GM12878 (cell line): Measurements from ENCODE around the gene VPS8. TPM values are rescaled to one million over a fixed set of nuclear protein-coding genes. Genes with fewer than 3 reads are reported as not detected.

Source experiments
- ATAC-seq: fragments of 200-7000 bp; cut with Tn5 transposase; 3 replicates; pipeline ENCODE4 v1.9.1; 2020; ENCODE audit warnings: mild to moderate bottlenecking, moderate library complexity
- BruUV-seq: library from RNA; stranded (reverse); fragments of 400-500 nt; replicated peaks from 2 replicates; lab custom pipeline; 2021; lab: Mats Ljungman, UMichigan
- CTCF ChIA-PET: fragments of 300-600 bp; sonication (Branson Sonifier 250); formaldehyde crosslinking; extraction: SDS; loops from one replicate; lab custom pipeline; 2021; ENCODE audit warnings: inconsistent platforms; lab: Yijun Ruan, JAX
- POLR2A ChIA-PET: fragments of 350-600 bp; formaldehyde crosslinking; extraction: SDS; loops from one replicate; lab custom pipeline; 2021; ENCODE audit warnings: inconsistent platforms; lab: Charles Lee
- RAD21 ChIA-PET: fragments of 300-600 bp; sonication (Branson Sonifier 250); formaldehyde crosslinking; loops from one replicate; lab custom pipeline; 2023; ENCODE audit warnings: antibody characterized with exemption; ENCODE audit not compliant: unreplicated experiment; lab: Charles Lee
- SMC1A ChIA-PET: fragments of 300-600 bp; sonication (Branson Sonifier 250); formaldehyde crosslinking; loops from one replicate; lab custom pipeline; 2023; ENCODE audit not compliant: unreplicated experiment, uncharacterized antibody; lab: Charles Lee
- DNase-seq: peaks from one replicate; pipeline ENCODE4 v3.0.0-alpha.2; 2011; ENCODE audit warnings: low read depth, low spot score
- FAIRE-seq: peaks from 3 replicates; lab custom pipeline; 2011; peaks lifted over from hg19 to GRCh38; lab: Jason Lieb, UNC
- H2AFZ ChIP-seq: 2 replicates; pipeline ENCODE4 v1.6.0; 2011; ENCODE audit warnings: low read depth, low read length, control low read depth; ENCODE audit not compliant: control insufficient read depth
- H3K27ac ChIP-seq: 2 replicates; pipeline ENCODE4 v1.5.1; 2011; ENCODE audit warnings: control low read depth; ENCODE audit not compliant: control insufficient read depth, insufficient read depth
- H3K27me3 ChIP-seq, 2 experiments: replicated peaks in 1 of 2; 2 replicates each; pipeline versions ENCODE4 v1.6.0 to v1.6.1; 2011; ENCODE audit warnings: low read length in 1 of 2; ENCODE audit not compliant: control insufficient read depth in 2 of 2, insufficient read depth in 2 of 2
- H3K36me3 ChIP-seq, 2 experiments: 2 replicates each; pipeline ENCODE4 v1.5.1; 2011; ENCODE audit warnings: low read length in 1 of 2; ENCODE audit not compliant: control insufficient read depth in 2 of 2, insufficient read depth in 2 of 2
- H3K4me1 ChIP-seq: 2 replicates; pipeline ENCODE4 v1.6.1; 2011; ENCODE audit warnings: mild to moderate bottlenecking, low read length, moderate library complexity, mixed read lengths; ENCODE audit not compliant: control insufficient read depth, insufficient read depth
- H3K4me2 ChIP-seq: 2 replicates; pipeline ENCODE4 v1.6.0; 2011; ENCODE audit warnings: control low read depth; ENCODE audit not compliant: control insufficient read depth, insufficient read depth
- H3K4me3 ChIP-seq: fragments of 200-600 bp; sonication (generic); 2 replicates; pipeline ENCODE4 v1.5.1; 2016
- H3K79me2 ChIP-seq: 2 replicates; pipeline ENCODE4 v1.6.0; 2011; ENCODE audit warnings: low read length; ENCODE audit not compliant: control insufficient read depth, insufficient read depth
- H3K9ac ChIP-seq: 2 replicates; pipeline ENCODE4 v1.8.0; 2011; ENCODE audit warnings: low read length, control low read depth, mixed read lengths; ENCODE audit not compliant: control insufficient read depth, insufficient read depth
- H3K9me3 ChIP-seq: replicated peaks from 3 replicates; pipeline ENCODE4 v1.5.1; 2011; ENCODE audit warnings: mild to moderate bottlenecking, low read length; ENCODE audit not compliant: control insufficient read depth, insufficient read depth
- H4K20me1 ChIP-seq: 2 replicates; pipeline ENCODE4 v1.6.0; 2011; ENCODE audit not compliant: control insufficient read depth, insufficient read depth
- EGR1 ChIP-seq, 2 experiments: IDR thresholded peaks; 1 replicate in 1 of 2; 2 replicates in 1 of 2; pipeline ENCODE4 v1.6.1; 2011 to 2012; ENCODE audit warnings: low read depth in 2 of 2, low read length in 2 of 2, borderline replicate concordance in 1 of 2, mild to moderate bottlenecking in 1 of 2, moderate library complexity in 1 of 2
- ETV6 ChIP-seq, 2 experiments: fragments of 450-650 bp in 1 of 2; IDR thresholded peaks in 1 of 2; conservative IDR thresholded peaks in 1 of 2; 2 replicates each; pipeline ENCODE4 v1.6.1; 2014; ENCODE audit warnings: antibody characterized with exemption in 1 of 2, borderline replicate concordance in 1 of 2, low read depth in 1 of 2, mild to moderate bottlenecking in 1 of 2, moderate library complexity in 1 of 2
- IKZF2 ChIP-seq, 2 experiments: fragments of 450-650 bp; IDR thresholded peaks; 2 replicates each; pipeline ENCODE4 v1.6.1; 2017; ENCODE audit warnings: mild to moderate bottlenecking in 2 of 2, moderate library complexity in 2 of 2
- MEF2B ChIP-seq: fragments of 450-650 bp; IDR thresholded peaks from 2 replicates; pipeline ENCODE4 v1.6.1; 2018; ENCODE audit warnings: mild to moderate bottlenecking, moderate library complexity; ENCODE audit not compliant: partially characterized antibody, poor library complexity, severe bottlenecking
- SPI1 ChIP-seq: IDR thresholded peaks from 2 replicates; pipeline ENCODE4 v1.6.1; 2011; ENCODE audit warnings: low read depth, mild to moderate bottlenecking, low read length, moderate library complexity, borderline replicate concordance; ENCODE audit not compliant: insufficient read depth
- WGBS: methylation state at CpG from one replicate; pipeline ENCODE4 v1.1.6; 2016; ENCODE audit warnings: low lambda C conversion rate; ENCODE audit not compliant: insufficient replicate concordance, insufficient coverage; ENCODE audit errors: missing lambda C conversion rate; 5-methylcytosine and 5-hydroxymethylcytosine counted together
- in situ Hi-C: fragments of 300-500 bp; cut with MboI; formaldehyde crosslinking; loops from 9 replicates; pipeline ENCODE4 v1.14.3; 2018; ENCODE audit warnings: mixed read lengths
- intact Hi-C: fragments of 100-400 bp; cut with micrococcal nuclease; formaldehyde crosslinking; loops from one replicate; pipeline ENCODE4 v1.14.2; 2022; ENCODE audit not compliant: unreplicated experiment
- polyA plus RNA-seq, 11 experiments: library from polyadenylated mRNA; depleted of rRNA in 4 of 11; unstranded in 6 of 11; stranded (reverse) in 5 of 11; fragments of >200 nt; fragmentation: Nextera tagmentation in 4 of 11; fragmentation: Illumina TruSeq in 1 of 11; extraction: Ambion mirVana in 4 of 11; extraction: Trizol in 1 of 11; gene quantifications; 1 replicate in 1 of 11; 2 replicates in 10 of 11; pipeline versions ENCODE4 v1.2.1 to v1.2.3, GENCODE V29; 2011 to 2016; ENCODE audit warnings: inconsistent platforms in 2 of 11, missing spikeins in 2 of 11, low read depth in 1 of 11
- total RNA-seq, 4 experiments: library from RNA; depleted of rRNA in 3 of 4; stranded (reverse); fragments of >200 nt in 3 of 4; fragmentation: Illumina TruSeq in 1 of 4; extraction: Trizol in 1 of 4; gene quantifications; 2 replicates each; pipeline versions ENCODE4 v1.2.1 to v1.2.3, GENCODE V29; 2013 to 2021
- TF ChIP-seq, protein P1 (sequence below): fragments of 150-350 bp; IDR thresholded peaks from 2 replicates; pipeline ENCODE4 v1.6.1; 2016; ENCODE audit warnings: low read depth, low read length

The VPS8 gene
- total and polyA plus RNA-seq, 10 of the 15 experiments (the other 5 are each of a cell fraction or from before 2014, with no cell fraction given), result 8.9 to 34.7 (median 20.9) TPM

DNA sequence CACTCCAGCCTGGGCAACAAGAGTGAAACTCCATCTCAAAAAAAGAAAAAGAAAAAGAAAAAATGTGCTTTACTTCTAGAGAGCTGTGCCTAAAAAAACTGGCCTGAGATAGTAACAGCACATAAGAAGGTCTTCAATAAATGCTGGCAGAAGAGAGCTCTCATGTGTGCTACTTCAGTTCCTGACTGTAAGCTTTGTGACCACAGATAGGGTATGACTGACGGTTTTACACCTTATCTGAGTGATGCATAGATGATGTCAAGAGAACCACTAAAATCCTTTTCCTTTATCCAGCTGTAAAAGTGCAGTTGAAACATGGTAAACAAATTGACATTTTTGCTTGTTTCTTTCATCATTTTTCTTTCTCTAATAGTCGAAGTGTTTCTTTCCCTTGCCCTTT lies 213.0 kb downstream of the VPS8 start (continued):
- TF ChIP-seq, protein P1, sequence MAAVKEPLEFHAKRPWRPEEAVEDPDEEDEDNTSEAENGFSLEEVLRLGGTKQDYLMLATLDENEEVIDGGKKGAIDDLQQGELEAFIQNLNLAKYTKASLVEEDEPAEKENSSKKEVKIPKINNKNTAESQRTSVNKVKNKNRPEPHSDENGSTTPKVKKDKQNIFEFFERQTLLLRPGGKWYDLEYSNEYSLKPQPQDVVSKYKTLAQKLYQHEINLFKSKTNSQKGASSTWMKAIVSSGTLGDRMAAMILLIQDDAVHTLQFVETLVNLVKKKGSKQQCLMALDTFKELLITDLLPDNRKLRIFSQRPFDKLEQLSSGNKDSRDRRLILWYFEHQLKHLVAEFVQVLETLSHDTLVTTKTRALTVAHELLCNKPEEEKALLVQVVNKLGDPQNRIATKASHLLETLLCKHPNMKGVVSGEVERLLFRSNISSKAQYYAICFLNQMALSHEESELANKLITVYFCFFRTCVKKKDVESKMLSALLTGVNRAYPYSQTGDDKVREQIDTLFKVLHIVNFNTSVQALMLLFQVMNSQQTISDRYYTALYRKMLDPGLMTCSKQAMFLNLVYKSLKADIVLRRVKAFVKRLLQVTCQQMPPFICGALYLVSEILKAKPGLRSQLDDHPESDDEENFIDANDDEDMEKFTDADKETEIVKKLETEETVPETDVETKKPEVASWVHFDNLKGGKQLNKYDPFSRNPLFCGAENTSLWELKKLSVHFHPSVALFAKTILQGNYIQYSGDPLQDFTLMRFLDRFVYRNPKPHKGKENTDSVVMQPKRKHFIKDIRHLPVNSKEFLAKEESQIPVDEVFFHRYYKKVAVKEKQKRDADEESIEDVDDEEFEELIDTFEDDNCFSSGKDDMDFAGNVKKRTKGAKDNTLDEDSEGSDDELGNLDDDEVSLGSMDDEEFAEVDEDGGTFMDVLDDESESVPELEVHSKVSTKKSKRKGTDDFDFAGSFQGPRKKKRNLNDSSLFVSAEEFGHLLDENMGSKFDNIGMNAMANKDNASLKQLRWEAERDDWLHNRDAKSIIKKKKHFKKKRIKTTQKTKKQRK, result no peak
- TF ChIP-seq MEF2B (no peak), IKZF2 (IDR thresholded peaks at IDR 0.05) (no peak)

DNA sequence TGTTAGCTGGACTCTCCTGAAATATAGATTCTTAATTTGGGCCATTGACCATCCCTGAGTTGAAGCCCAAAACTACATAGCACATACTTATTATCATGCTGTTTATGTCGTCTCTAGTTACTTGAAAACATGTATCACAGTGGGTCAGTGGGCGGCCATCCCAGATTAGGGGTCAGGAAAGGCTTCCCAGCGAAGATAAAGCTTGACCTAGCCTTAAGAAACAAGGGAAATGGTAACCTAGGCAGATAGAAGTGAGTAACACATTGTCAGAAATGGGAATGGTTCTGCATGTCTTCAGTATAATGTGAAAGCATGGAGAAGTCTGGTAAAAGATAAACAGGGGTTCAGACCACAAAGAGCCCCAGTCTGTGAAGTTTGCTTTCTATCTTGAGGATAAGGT lies 216.2 kb downstream of the VPS8 start:
- Histone ChIP-seq H3K36me3 (no peaks in the 10 kb centered on the region), H4K20me1 (no peaks in the 10 kb centered on the region), H3K27ac (no peak overlapping the region), H3K4me2 (no peak overlapping the region), H3K79me2 (no peaks in the 10 kb centered on the region), H3K9ac (no peak overlapping the region), H2AFZ (no peak overlapping the region), H3K9me3 (no peaks in the 10 kb centered on the region), H3K4me1 (no peaks in the 10 kb centered on the region), H3K4me3 (no peak overlapping the region), H3K27me3 (no peaks in the 10 kb centered on the region)
- intact Hi-C loops, result no loop called here
- TF ChIP-seq EGR1 (IDR thresholded peaks at IDR 0.05; ENCODE audit: borderline replicate concordance in 1 of 2, low read depth in 2 of 2, low read length in 2 of 2) (no peak), SPI1 (no peak), ETV6 (conservative IDR thresholded peaks at IDR 0.05 in 1 of 2, IDR thresholded peaks at IDR 0.05 in 1 of 2; ENCODE audit: borderline replicate concordance in 1 of 2, low read depth in 1 of 2) (no peak)
- POLR2A ChIA-PET, result no interaction called here
- RAD21 ChIA-PET, result no interaction called here
- no TSS peak for BruUV-seq
- ATAC-seq, result no peak
- WGBS, result 54% methylated on average over 3 of the region's 3 CpGs
- no peak for DNase-seq
- in situ Hi-C loops, result no loop called here
- no peak for FAIRE-seq
- CTCF ChIA-PET, result no interaction called here
- SMC1A ChIA-PET, result interaction anchor here (1.1 kb wide), 1 partner anchor 8 kb away, joined by 4 read pairs; no protein-coding TSS in a partner anchor
